Astrocyte (in vitro differentiated cells and primary cell): Measurements from ENCODE around the gene QSER1. TPM values are rescaled to one million over a fixed set of nuclear protein-coding genes. Genes with fewer than 3 reads are reported as not detected.
A peak's percentile ranks its signal among the peaks of the same experiment; 100 is the strongest.

Experiments used
- DNase-seq: peaks from one replicate; pipeline ENCODE4 v3.0.0-alpha.2; 2010; ENCODE audit warnings: low read depth
- FAIRE-seq: peaks from 2 replicates; lab custom pipeline; 2011; peaks lifted over from hg19 to GRCh38; lab: Jason Lieb, UNC
- H2AFZ ChIP-seq: 2 replicates; pipeline ENCODE4 v1.6.0; 2012; ENCODE audit warnings: low read depth, low read length, inconsistent platforms
- H3K27ac ChIP-seq: 2 replicates; pipeline ENCODE4 v1.5.1; 2011; ENCODE audit warnings: low read depth, low read length, inconsistent platforms
- H3K27me3 ChIP-seq: 2 replicates; pipeline ENCODE4 v1.6.0; 2011; ENCODE audit warnings: low read length, inconsistent platforms; ENCODE audit not compliant: insufficient read depth
- H3K36me3 ChIP-seq: 2 replicates; pipeline ENCODE4 v1.5.1; 2011; ENCODE audit warnings: low read length, inconsistent platforms; ENCODE audit not compliant: insufficient read depth
- H3K4me1 ChIP-seq: 2 replicates; pipeline ENCODE4 v1.5.1; 2011; ENCODE audit warnings: low read length, inconsistent platforms; ENCODE audit not compliant: insufficient read depth
- H3K4me2 ChIP-seq: 2 replicates; pipeline ENCODE4 v1.6.0; 2012; ENCODE audit warnings: low read length, inconsistent platforms
- H3K4me3 ChIP-seq: 2 replicates; pipeline ENCODE4 v1.5.1; 2011; ENCODE audit warnings: low read depth, mild to moderate bottlenecking, low read length, inconsistent platforms; ENCODE audit not compliant: insufficient read depth
- H3K79me2 ChIP-seq: 2 replicates; pipeline ENCODE4 v1.6.0; 2012; ENCODE audit warnings: mild to moderate bottlenecking, low read length, inconsistent platforms; ENCODE audit not compliant: insufficient read depth
- H3K9ac ChIP-seq: 2 replicates; pipeline ENCODE4 v1.6.0; 2012; ENCODE audit warnings: mild to moderate bottlenecking, low read length, inconsistent platforms
- H3K9me3 ChIP-seq: 2 replicates; pipeline ENCODE4 v1.5.1; 2012; ENCODE audit warnings: low read depth, mild to moderate bottlenecking, low read length, inconsistent platforms; ENCODE audit not compliant: insufficient read depth
- H4K20me1 ChIP-seq: 2 replicates; pipeline ENCODE4 v1.6.0; 2012; ENCODE audit warnings: low read length, inconsistent platforms; ENCODE audit not compliant: insufficient read depth
- H3K27ac Mint-ChIP-seq: one replicate; pipeline ENCODE4 v1.8.0; 2021; ENCODE audit warnings: mild to moderate bottlenecking, mixed read lengths; ENCODE audit not compliant: unreplicated experiment
- H3K27me3 Mint-ChIP-seq: one replicate; pipeline ENCODE4 v1.8.0; 2021; ENCODE audit warnings: low read depth, mixed read lengths; ENCODE audit not compliant: unreplicated experiment
- H3K36me3 Mint-ChIP-seq: one replicate; pipeline ENCODE4 v1.8.0; 2021; ENCODE audit warnings: low read depth, mixed read lengths; ENCODE audit not compliant: unreplicated experiment
- H3K4me1 Mint-ChIP-seq: one replicate; pipeline ENCODE4 v1.8.0; 2021; ENCODE audit warnings: low read depth, mixed read lengths; ENCODE audit not compliant: unreplicated experiment
- H3K4me3 Mint-ChIP-seq: one replicate; pipeline ENCODE4 v1.8.0; 2021; ENCODE audit warnings: mild to moderate bottlenecking, moderate library complexity, mixed read lengths; ENCODE audit not compliant: unreplicated experiment
- H3K9me3 Mint-ChIP-seq: one replicate; pipeline ENCODE4 v1.8.0; 2021; ENCODE audit warnings: mild to moderate bottlenecking, mixed read lengths; ENCODE audit not compliant: unreplicated experiment
- CTCF ChIP-seq: IDR thresholded peaks from 2 replicates; pipeline ENCODE4 v1.5.1; 2011; ENCODE audit warnings: low read depth, mild to moderate bottlenecking, inconsistent platforms, low read length, moderate library complexity; ENCODE audit not compliant: insufficient read depth
- EZH2 ChIP-seq: IDR thresholded peaks from 2 replicates; pipeline ENCODE4 v1.6.1; 2012; ENCODE audit warnings: mild to moderate bottlenecking, low read length, inconsistent platforms; ENCODE audit not compliant: insufficient read depth
- total RNA-seq: library from RNA; stranded (reverse); gene quantifications from 2 replicates; pipeline ENCODE4 v1.2.1, GENCODE V29; 2021

Gene QSER1
- total RNA-seq, 1 donor from 2014 or later, result 35.7 TPM

GRCh38 chr11:32891657-32892354 is 805 bp upstream of the QSER1 start:
- FAIRE-seq, result no peak

GRCh38 chr11:32893093-32893342 is 407 bp downstream of the QSER1 start:
- Histone ChIP-seq H2AFZ (no peak overlapping the region), H3K4me2 (peak overlapping the region; percentile 91), H3K9ac (peak overlapping the region; percentile 95), H3K9me3 (no peaks in the 10 kb centered on the region), H3K79me2 (peaks cover 49% of the 10 kb centered on the region), H3K36me3 (no peaks in the 10 kb centered on the region), H3K27ac (peak overlapping the region; percentile 86), H4K20me1 (peaks cover 9% of the 10 kb centered on the region), H3K4me3 (peak overlapping the region; percentile 79), H3K4me1 (peaks cover 11% of the 10 kb centered on the region), H3K27me3 (no peaks in the 10 kb centered on the region)
- FAIRE-seq (no peak), DNase-seq (no peak)
- no peak overlapping the region for H3K4me3 Mint-ChIP-seq
- no peaks in the 10 kb centered on the region for H3K9me3 Mint-ChIP-seq
- no peaks in the 10 kb centered on the region for H3K27me3 Mint-ChIP-seq
- H3K36me3 Mint-ChIP-seq, result no peaks in the 10 kb centered on the region
- no peak for TF ChIP-seq CTCF
- TF ChIP-seq EZH2, result no peak
- peaks cover 18% of the 10 kb centered on the region for H3K4me1 Mint-ChIP-seq
- no peak overlapping the region for H3K27ac Mint-ChIP-seq

More at GRCh38 chr11:32891657-32892354, 805 bp upstream of the QSER1 start:
- Histone ChIP-seq H3K27ac (peak overlapping the region; percentile 73), H3K9me3 (no peaks in the 10 kb centered on the region), H2AFZ (peak overlapping the region; percentile 77), H4K20me1 (peaks cover 3% of the 10 kb centered on the region), H3K4me2 (peak overlapping the region; percentile 93), H3K9ac (peak overlapping the region; percentile 90), H3K4me1 (peaks cover 11% of the 10 kb centered on the region), H3K79me2 (peaks cover 37% of the 10 kb centered on the region), H3K4me3 (peak overlapping the region; percentile 69), H3K27me3 (no peaks in the 10 kb centered on the region), H3K36me3 (no peaks in the 10 kb centered on the region)
- no peaks in the 10 kb centered on the region for H3K36me3 Mint-ChIP-seq
- H3K4me1 Mint-ChIP-seq, result peaks cover 18% of the 10 kb centered on the region
- H3K4me3 Mint-ChIP-seq, result peak overlapping the region; percentile 93
- no peak for DNase-seq
- no peaks in the 10 kb centered on the region for H3K9me3 Mint-ChIP-seq
- H3K27me3 Mint-ChIP-seq, result no peaks in the 10 kb centered on the region
- peak overlapping the region; percentile 92 for H3K27ac Mint-ChIP-seq
- TF ChIP-seq CTCF (no peak), EZH2 (no peak)
